Measurements from ENCODE around the gene RRAS2.

- TF ChIP-seq, protein P1, sequence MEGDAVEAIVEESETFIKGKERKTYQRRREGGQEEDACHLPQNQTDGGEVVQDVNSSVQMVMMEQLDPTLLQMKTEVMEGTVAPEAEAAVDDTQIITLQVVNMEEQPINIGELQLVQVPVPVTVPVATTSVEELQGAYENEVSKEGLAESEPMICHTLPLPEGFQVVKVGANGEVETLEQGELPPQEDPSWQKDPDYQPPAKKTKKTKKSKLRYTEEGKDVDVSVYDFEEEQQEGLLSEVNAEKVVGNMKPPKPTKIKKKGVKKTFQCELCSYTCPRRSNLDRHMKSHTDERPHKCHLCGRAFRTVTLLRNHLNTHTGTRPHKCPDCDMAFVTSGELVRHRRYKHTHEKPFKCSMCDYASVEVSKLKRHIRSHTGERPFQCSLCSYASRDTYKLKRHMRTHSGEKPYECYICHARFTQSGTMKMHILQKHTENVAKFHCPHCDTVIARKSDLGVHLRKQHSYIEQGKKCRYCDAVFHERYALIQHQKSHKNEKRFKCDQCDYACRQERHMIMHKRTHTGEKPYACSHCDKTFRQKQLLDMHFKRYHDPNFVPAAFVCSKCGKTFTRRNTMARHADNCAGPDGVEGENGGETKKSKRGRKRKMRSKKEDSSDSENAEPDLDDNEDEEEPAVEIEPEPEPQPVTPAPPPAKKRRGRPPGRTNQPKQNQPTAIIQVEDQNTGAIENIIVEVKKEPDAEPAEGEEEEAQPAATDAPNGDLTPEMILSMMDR (conservative IDR thresholded peaks at IDR 0.05; ENCODE audit: low read length), result peak; percentile 98
- TF ChIP-seq EZH2phosphoT487 (IDR thresholded peaks at IDR 0.05; ENCODE audit: borderline replicate concordance, low read depth, low read length), result no peak
These were observed 109.6 kb downstream of the RRAS2 start for GRCh38 chr11:14249121-14249963.
